GM21723 (cell line): ENCODE results near the gene NPM1.

Source experiments
- ATAC-seq: cut with Tn5 transposase; IDR thresholded peaks from one replicate; pipeline ENCODE4 v1.9.1; 2021; ENCODE audit warnings: mild to moderate bottlenecking, moderate library complexity; ENCODE audit not compliant: unreplicated experiment

NPM1 gene

DNA sequence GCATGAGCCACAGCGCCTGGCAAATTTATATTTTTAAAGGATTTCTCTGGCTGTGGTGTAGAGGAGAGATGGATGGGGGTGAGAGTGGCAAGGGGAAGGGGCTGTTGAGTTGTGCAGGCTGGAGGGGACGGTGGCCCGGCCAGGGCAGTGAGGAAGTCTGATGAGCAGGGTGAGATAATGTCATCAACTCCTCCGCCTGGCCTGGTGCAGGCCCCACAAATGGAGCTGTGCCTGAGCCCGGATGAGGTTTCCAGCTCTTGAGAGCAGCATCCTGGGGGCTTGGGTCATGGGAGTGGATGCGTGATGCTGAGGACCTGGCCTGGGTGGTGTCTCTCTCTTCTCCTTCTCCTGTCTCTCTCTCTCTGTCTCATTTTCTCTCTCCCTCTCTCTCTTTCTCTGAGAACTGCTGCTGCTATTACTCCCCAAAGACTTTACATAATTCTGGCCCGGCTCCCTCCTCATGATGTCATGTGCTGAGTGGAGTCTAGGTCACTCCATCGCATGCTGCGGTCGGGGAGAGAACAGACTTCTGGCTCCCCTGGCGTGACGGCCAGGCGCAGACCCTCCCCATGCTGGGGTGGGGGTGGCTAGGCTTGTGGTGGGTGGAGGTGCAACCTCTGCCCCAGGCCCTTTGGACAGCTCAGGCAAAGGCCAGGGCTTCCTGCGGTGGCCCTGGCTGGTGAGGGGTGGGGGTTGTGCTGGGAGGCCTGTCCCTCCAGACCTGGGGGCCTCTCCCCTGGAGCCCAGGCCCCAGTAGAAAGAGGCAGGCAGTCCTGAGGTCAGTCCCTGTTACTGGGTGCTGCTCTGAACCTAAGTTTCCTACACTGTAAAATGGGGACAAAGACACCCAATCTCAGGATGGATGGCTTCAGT, 58.2 kb downstream of the NPM1 start:
- ATAC-seq, result no peak

DNA sequence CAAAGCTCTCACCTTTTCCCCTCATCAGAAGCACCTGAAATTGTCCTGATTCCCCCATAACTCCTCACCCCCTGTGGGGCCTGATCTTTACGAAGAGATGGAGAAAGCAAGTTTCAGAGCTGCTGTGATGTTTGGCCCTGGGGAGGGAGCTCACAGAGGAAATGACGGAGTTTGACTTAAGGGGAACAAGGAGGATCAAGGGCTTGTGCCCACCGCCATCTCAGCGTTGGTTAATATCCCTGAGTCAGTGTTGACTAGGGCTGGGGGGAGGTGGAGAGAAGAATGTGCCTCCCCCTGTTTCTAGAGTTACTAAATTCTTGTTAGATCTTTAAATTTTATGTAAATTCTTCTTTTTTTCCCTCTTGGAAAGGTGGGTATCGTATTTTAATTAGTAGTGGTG, 59.6 kb downstream of the NPM1 start:
- no peak for ATAC-seq

DNA sequence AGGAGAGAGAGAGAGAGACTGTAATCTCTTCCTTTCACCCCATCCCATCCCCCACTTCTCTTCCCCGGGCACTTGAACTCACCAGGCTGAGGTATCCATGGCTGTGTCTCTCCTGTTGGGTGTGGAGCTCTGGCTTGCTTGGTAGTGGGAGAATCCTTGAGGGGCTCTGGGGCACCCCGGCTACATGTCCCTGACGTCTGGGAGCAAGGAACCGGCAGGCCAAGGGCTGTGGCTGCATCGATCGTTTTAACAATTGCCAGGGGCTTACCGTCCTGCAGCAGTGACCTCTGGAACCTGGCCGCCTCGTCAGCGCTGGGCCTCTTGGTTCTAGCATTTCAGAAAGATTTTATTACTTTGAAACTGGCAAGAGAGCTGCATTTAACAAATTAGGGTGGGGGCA, 61.8 kb downstream of the NPM1 start:
- ATAC-seq, result no peak

DNA sequence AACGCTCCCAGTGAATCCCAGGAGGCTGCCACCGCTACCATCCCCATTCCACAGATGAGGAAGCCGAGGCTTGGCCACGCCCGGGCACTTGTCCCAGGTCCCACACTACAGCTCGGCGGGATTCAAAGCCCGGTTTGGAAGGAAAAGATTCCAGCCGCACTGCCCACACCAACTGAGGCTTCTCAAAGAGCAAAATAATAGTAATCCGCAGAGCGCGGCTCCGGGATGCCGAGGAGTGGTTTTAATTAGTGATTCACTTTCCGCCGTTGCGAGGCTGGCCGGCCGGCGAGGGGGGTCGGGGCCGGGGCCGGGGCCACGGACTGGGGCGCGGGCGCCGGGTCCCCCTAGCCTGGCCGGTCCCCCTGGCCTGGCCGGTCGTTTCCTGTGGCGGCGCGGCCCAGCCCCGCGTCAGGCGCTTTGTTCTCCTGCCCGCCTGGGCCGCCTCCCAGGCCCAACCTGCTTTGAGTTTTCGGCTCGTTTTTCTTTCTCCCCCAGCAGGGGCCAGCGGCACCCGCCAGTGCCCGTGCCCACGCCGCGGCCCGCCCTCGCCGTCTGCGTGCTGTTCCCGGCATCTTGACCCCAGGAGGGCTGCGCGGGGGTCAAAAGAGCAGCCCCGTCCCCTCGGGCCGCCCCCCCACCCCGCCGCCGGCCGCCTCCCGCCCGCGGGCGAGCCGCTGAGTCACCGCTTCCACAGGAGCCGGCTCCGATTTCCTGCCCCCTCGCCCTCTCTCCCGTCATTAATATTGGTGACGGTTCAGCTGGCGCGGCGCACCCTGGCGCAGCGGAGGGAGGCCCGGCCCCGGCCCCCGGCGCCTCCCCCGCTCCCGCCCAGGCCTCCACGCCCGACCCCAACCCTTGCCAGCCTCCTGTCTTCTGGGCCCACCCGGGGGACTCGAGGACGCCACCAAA, 63.0 kb downstream of the NPM1 start:
- no peak for ATAC-seq

DNA sequence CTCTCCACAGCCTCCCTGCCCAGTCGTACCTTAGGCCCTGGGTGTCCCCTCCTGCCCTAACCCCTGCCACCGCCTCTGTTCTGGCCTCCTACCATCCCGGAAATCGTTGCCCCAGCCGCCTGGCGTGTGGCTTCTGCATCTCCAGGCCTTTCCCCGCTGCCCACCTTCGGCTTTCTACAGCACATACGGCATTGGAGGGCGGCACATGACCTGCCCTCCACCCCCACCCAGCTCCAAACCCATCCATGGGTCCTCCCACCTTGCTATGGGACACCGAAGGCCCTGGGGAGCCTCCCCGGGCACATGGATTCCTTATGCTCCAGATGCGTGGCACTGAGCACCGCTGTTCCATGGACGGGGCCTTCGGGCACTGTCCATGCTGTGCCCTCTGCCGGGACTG, 63.8 kb downstream of the NPM1 start:
- no peak for ATAC-seq

DNA sequence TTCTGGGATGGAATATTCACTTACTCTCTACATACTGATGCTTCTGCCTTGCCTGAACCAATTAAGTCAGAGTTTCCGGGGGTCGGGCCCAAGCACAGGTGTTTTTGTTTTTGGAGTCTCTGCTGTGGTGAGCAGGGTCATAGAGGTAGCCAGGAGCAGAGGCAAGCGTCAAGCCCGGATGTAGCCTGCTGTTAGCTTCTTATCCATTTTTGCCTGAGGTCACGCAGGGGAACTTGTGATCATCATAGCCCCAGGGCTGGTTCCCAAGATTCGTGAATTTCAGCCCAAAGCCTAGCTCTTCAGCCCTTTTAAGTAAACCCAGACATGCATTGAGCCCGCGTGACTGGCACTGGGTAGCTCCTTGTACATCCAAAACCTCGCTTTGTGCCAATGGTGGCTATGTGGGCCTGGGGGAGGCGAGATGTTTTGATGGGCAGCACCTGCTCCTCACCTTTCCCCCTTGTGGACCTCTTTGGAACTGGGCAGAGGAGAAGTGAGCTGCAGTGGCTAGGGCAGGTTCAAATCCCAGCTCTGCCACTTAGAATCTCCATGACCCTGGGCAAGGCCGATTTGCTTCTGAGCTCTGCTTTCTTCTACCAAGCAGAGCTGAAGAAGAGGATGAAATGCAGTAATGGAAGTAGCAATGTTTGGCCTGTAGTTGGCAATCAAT, 65.5 kb downstream of the NPM1 start:
- no peak for ATAC-seq

DNA sequence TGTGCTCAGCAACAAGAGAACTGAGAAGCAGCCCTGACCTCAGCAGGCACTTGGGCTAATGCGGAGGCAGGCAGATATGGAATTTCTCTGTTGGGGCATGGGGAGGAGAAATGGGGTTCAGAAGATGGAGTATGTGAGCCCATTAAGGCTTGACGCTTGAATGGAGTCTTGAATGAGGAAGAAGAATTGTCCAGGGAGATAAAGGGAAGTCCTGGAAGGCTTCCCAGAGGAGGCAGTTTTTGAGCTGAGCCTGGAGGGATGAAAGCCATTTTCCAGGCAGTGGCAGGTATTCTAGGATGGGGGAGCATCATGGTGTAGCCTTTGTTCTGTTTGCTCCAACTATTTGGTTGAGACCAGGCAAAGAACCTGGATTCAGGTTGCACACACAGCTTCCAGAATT, 66.3 kb downstream of the NPM1 start:
- no peak for ATAC-seq

DNA sequence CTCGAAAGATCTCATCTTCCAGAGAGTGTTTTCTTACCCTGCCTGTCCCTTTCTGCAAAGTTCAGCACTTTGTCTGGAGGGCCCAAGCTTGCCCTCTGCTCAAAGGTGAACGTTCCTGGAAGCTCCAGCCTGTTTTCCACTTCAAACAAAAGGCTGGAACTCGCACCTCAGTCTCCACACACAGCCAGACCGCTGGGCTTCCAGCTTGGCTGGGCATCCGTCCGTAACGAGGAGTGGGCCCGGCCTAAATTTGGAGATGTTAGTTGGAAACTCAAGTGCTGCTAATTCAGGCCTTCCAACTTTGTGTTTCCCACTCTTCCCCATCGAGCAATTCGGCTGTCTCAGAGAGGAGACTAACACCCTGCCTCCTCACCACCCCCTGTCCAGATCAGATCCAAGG, 66.9 kb downstream of the NPM1 start:
- no peak for ATAC-seq

DNA sequence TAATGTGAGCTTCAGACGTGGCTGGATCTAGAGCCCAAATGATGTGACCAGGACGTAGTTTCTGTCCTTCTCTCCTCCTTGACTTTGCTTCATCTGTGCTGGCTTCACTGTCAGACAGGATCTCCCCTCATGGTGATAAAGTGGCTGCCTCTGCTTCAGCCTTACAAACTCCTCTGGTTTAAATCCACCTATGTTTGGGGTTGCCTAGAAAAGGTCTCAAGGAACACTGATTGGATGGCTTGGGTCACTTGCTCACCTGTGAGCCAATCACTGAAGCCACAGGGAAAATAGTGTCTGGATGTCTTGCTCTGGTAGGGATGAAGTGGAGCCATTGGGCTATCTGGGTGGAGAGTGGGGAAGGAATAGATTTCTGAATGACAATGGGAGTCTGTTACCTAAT, 67.9 kb downstream of the NPM1 start:
- ATAC-seq, result no peak

DNA sequence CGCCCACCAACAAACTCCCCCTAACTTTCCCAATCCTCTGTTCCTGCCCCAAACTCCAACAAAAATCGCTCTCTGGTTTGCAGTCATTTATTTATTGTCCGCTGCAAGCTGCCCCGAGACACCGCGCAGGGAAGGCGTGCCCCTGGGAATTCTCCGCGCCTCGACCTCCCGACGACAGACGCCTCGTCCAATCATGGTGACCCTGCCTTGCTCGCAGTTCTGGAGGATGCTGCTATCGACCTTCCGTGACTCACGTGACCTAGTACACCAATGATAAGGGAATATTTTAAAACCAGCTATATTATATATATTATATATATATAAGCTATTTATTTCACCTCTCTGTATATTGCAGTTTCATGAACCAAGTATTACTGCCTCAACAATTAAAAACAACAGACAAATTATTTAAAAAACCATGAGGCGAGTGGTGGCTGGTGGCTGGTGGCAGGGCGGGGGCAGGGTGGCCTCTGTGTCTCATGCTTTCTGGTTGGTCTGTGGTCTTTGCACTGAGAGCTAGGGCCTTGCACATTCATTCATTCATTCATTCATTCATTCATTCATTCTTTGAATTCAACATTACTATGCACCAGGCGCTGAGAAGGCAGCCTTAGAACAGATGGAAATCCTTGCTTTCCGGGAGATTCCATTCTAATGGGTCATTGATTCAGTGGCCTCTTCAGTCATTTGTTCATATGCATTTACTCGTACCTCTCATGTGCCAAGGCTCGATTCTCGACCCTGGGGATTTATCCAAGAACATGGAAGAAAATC, 69.7 kb downstream of the NPM1 start:
- ATAC-seq, result no peak

DNA sequence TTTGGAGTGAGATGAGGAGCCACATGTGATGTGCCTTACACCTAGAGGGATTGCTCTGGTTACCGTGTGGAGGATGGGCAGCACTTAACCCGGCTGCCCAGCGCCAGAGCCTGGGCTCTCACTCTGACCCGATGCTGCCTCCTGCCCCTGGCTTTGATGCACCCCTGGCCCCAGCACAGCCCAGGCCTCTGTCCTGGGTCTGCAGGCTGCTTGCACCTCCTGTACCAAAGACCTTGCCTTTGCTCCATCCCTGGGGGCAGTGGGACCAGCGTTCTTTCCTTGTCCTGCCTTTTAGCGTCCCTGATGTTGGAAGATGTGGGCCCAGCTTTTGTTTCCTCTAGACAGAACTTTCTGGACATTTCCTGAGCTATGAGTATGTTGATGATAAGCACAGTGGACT, 72.2 kb downstream of the NPM1 start:
- no peak for ATAC-seq
